HUDEP-2 (cell line): ENCODE data around the gene SLC35F3.
A peak's percentile ranks its signal among the peaks of the same experiment; 100 is the strongest.
"Not testable (repeated sequence)": the region's sequence is repeated elsewhere in the genome, so short reads cannot be mapped to it uniquely, and the experiment has no call there.

Experiments used
- DNase-seq, 76 experiments: peaks; one replicate each; lab custom pipeline; 2025; ENCODE audit not compliant: unreplicated experiment in 76 of 76; lab: John Stamatoyannopoulos, UW

Gene SLC35F3

GRCh38 chr1:233904633-233905415 lies at the start of gene SLC35F3:
TSS of gene SLC35F3 (plus strand) at chr1:233904676.
- DNase-seq: peak in 22 of 76 experiments; percentile 7 to 50 (median 24)

GRCh38 chr1:233859446-233859845 lies 45.0 kb upstream of the SLC35F3 start:
- no peak for DNase-seq

GRCh38 chr1:233863901-233864545 lies 40.5 kb upstream of the SLC35F3 start:
- DNase-seq: no peak

GRCh38 chr1:233864578-233864977 lies 39.9 kb upstream of the SLC35F3 start:
- DNase-seq: no peak

GRCh38 chr1:233865216-233865615 lies 39.3 kb upstream of the SLC35F3 start:
- DNase-seq: no peak

- no peak for DNase-seq
Observed at GRCh38 chr1:233865902-233866301, 38.6 kb upstream of the SLC35F3 start.

GRCh38 chr1:233867028-233867427 lies 37.4 kb upstream of the SLC35F3 start:
- DNase-seq: no peak

- DNase-seq: no peak
Observed at GRCh38 chr1:233868461-233868860, 36.0 kb upstream of the SLC35F3 start.

- DNase-seq: no peak
Observed at GRCh38 chr1:233869680-233870079, 34.8 kb upstream of the SLC35F3 start.

- DNase-seq: no peak
Observed at GRCh38 chr1:233873666-233874065, 30.8 kb upstream of the SLC35F3 start.

- no peak for DNase-seq
Observed at GRCh38 chr1:233879841-233880240, 24.6 kb upstream of the SLC35F3 start.

- DNase-seq: no peak
Observed at GRCh38 chr1:233883671-233884070, 20.8 kb upstream of the SLC35F3 start.

- DNase-seq: no peak
Observed at GRCh38 chr1:233884461-233885151, 19.9 kb upstream of the SLC35F3 start.

GRCh38 chr1:233885196-233885920 lies 19.1 kb upstream of the SLC35F3 start:
- no peak for DNase-seq

GRCh38 chr1:233891151-233891550 lies 13.3 kb upstream of the SLC35F3 start:
- DNase-seq: not testable (repeated sequence)

GRCh38 chr1:233897325-233898162 lies 6.9 kb upstream of the SLC35F3 start:
- DNase-seq: no peak

- no peak for DNase-seq
Observed at GRCh38 chr1:233901495-233901894, 3.0 kb upstream of the SLC35F3 start.

- DNase-seq: peak in 1 of 76 experiments; percentile 7
Observed at GRCh38 chr1:233905416-233906051, 1.1 kb downstream of the SLC35F3 start.

- no peak for DNase-seq
Observed at GRCh38 chr1:233907151-233907550, 2.7 kb downstream of the SLC35F3 start.

- no peak for DNase-seq
Observed at GRCh38 chr1:233908092-233908491, 3.6 kb downstream of the SLC35F3 start.
